ENCODE measurements around the gene LZIC. TPM values are rescaled to one million over a fixed set of nuclear protein-coding genes. Genes with fewer than 3 reads are reported as not detected.

Gene LZIC
- total and polyA plus RNA-seq, 2 of the 8 experiments (the other 6 are each of a cell fraction or from before 2014, with no cell fraction given) = 4.8 to 20.3 TPM

- 84% methylated on average over 2 of the region's 2 CpGs; no CpG with 5 or more reads in 1 of the 2 experiments for WGBS, 2 experiments (ENCODE audit: extremely low coverage in 1 of 2, insufficient coverage in 1 of 2, insufficient read length in 1 of 2, insufficient replicate concordance in 2 of 2, low coverage in 1 of 2, low lambda C conversion rate in 2 of 2, missing lambda C conversion rate in 1 of 2)
- no peak overlapping the region for H4K5ac ChIP-seq (ENCODE audit: insufficient read length, low read depth, low read length)
- no peak overlapping the region for H2BK20ac ChIP-seq (ENCODE audit: low read length)
- H3K18ac ChIP-seq (ENCODE audit: extremely low read depth, low read length) = no peak overlapping the region
- H4K8ac ChIP-seq (ENCODE audit: extremely low read depth, insufficient read depth, low read length) = no peak overlapping the region
- no peak overlapping the region for H3K27ac ChIP-seq (ENCODE audit: low read depth, low read length)
- no peak overlapping the region for H3K23ac ChIP-seq (ENCODE audit: insufficient read length)
- H3K9me3 ChIP-seq (ENCODE audit: insufficient read depth in 2 of 2, low read depth in 1 of 2, low read length in 1 of 2) = no peaks in the 10 kb centered on the region
- H3K4ac ChIP-seq (replicated peaks; ENCODE audit: insufficient read length, low read depth, low read length) = no peak overlapping the region
- CTCF ChIA-PET (ENCODE audit: partially characterized antibody) = interaction anchor here (0.6 to 2.3 kb wide), 13 partner anchors 9 to 1514 kb away, joined by 3 to 8 read pairs (median 3); no protein-coding TSS in a partner anchor
- TF ChIP-seq KDM5A (IDR thresholded peaks at IDR 0.05; ENCODE audit: low read length) (no peak), RXRA (IDR thresholded peaks at IDR 0.05; ENCODE audit: insufficient read depth, low read depth, low read length) (no peak), MAFK (IDR thresholded peaks at IDR 0.05; ENCODE audit: low read depth, low read length) (no peak)
- no peak overlapping the region for H2BK5ac ChIP-seq (ENCODE audit: low read depth, low read length)
- H2BK12ac ChIP-seq (ENCODE audit: low read depth, low read length) = no peak overlapping the region
- no peak overlapping the region for H4K91ac ChIP-seq (replicated peaks; ENCODE audit: insufficient read length, low read length)
- no peak overlapping the region for H2BK120ac ChIP-seq (replicated peaks; ENCODE audit: low read depth, low read length)
- H3K14ac ChIP-seq (ENCODE audit: insufficient read length) = no peak overlapping the region
- H3K36me3 ChIP-seq (ENCODE audit: control insufficient read depth in 2 of 4, insufficient read depth in 4 of 4, low read length in 3 of 4) = no peaks in the 10 kb centered on the region
- no peak overlapping the region for H3K56ac ChIP-seq (replicated peaks; ENCODE audit: insufficient read length, low read depth, low read length)
- no peaks in the 10 kb centered on the region for H3K27me3 ChIP-seq (replicated peaks in 1 of 4; ENCODE audit: control insufficient read depth in 3 of 4, extremely low read depth in 1 of 4, insufficient read depth in 3 of 4, low read length in 3 of 4)
- H2AK5ac ChIP-seq (ENCODE audit: low read depth, low read length) = no peak overlapping the region
- POLR2A ChIA-PET (ENCODE audit: partially characterized antibody) = interaction anchor here (0.9 to 1.2 kb wide), 3 partner anchors 9 to 27 kb away, joined by 4 to 5 read pairs (median 5); partner anchors contain the start of genes LZIC and NMNAT1
- no peaks in the 10 kb centered on the region for H4K20me1 ChIP-seq (replicated peaks in 1 of 2; ENCODE audit: control insufficient read depth in 1 of 2, insufficient read depth in 2 of 2, low read length in 2 of 2)
- H3K23me2 ChIP-seq (ENCODE audit: low read depth, low read length) = no peaks in the 10 kb centered on the region; the same call in 1 of the 2 replicates
- DNase-seq (ENCODE audit: low read depth in 1 of 2, low spot score in 2 of 2) (no peak), FAIRE-seq (no peak)
- H3K4me2 ChIP-seq (ENCODE audit: insufficient read depth in 1 of 2, low read depth in 2 of 2, low read length in 2 of 2) = no peak overlapping the region
- no peaks in the 10 kb centered on the region for H3K4me1 ChIP-seq (replicated peaks in 1 of 4; ENCODE audit: control insufficient read depth in 3 of 4, insufficient read depth in 4 of 4, low read length in 3 of 4)
- H3K9ac ChIP-seq (replicated peaks in 1 of 4; ENCODE audit: extremely low read depth in 1 of 4, low read depth in 3 of 4, low read length in 3 of 4) = no peak overlapping the region
- H3K4me3 ChIP-seq (ENCODE audit: extremely low read depth in 1 of 4, insufficient read depth in 2 of 4, low read depth in 3 of 4, low read length in 4 of 4) = no peak overlapping the region
- no peak overlapping the region for H2BK15ac ChIP-seq (ENCODE audit: low read length)
- no peaks in the 10 kb centered on the region for H3K79me1 ChIP-seq (ENCODE audit: low read depth, low read length)
- H2AFZ ChIP-seq (ENCODE audit: low read length) = no peak overlapping the region
- no peaks in the 10 kb centered on the region for H3K79me2 ChIP-seq (ENCODE audit: control insufficient read depth in 1 of 2, insufficient read depth in 2 of 2, low read length in 2 of 2)
Observed at GRCh38 chr1:9916452-9916851, 26.7 kb downstream of the LZIC start.
